Sigmoid colon (tissue), 7 donors: ENCODE data around the gene ATP2C1. TPM values are rescaled to one million over a fixed set of nuclear protein-coding genes. Genes with fewer than 3 reads are reported as not detected.

ENCODE experiments used
- DNase-seq: peaks from one replicate; pipeline ENCODE4 v3.0.0-alpha.2; 2019
- H3K27ac ChIP-seq, 4 donors: fragments of 200-600 bp; sonication (generic); one replicate each; pipeline ENCODE4 v1.5.1; 2016 to 2019; ENCODE audit warnings: mild to moderate bottlenecking in 1 of 4
- H3K27me3 ChIP-seq, 3 donors: fragments of 200-600 bp; sonication (generic); one replicate each; pipeline ENCODE4 v1.5.1; 2019; ENCODE audit warnings: mild to moderate bottlenecking in 1 of 3
- H3K36me3 ChIP-seq, 4 donors: fragments of 200-600 bp; sonication (generic); one replicate each; pipeline ENCODE4 v1.5.1; 2016 to 2019
- H3K4me1 ChIP-seq, 4 donors: fragments of 200-600 bp; sonication (generic); one replicate each; pipeline ENCODE4 v1.5.1; 2017 to 2019
- H3K4me3 ChIP-seq, 4 donors: fragments of 200-600 bp; sonication (generic); one replicate each; pipeline ENCODE4 v1.5.1; 2017 to 2019; ENCODE audit warnings: mild to moderate bottlenecking in 2 of 4, moderate library complexity in 1 of 4
- H3K9me3 ChIP-seq, 4 donors: fragments of 200-600 bp in 3 of 4; sonication (generic) in 3 of 4; one replicate each; pipeline versions ENCODE4 v1.5.1 to v1.6.1; 2013 to 2019
- CTCF ChIP-seq, 4 experiments: fragments of 450-650 bp in 3 of 4; fragments of 200-600 bp in 1 of 4; IDR thresholded peaks; one replicate each; pipeline ENCODE4 v1.5.1; 2016 to 2019; ENCODE audit warnings: antibody characterized with exemption in 4 of 4, mild to moderate bottlenecking in 3 of 4, moderate library complexity in 2 of 4
- EP300 ChIP-seq, 4 donors: sonication (generic); formaldehyde crosslinking; IDR thresholded peaks; one replicate each; pipeline ENCODE4 v1.6.1; 2017; ENCODE audit warnings: antibody characterized with exemption in 4 of 4
- POLR2A ChIP-seq, 2 donors: fragments of 450-650 bp; IDR thresholded peaks; one replicate each; pipeline ENCODE4 v1.6.1; 2016; ENCODE audit warnings: antibody characterized with exemption in 2 of 2, mild to moderate bottlenecking in 2 of 2, moderate library complexity in 2 of 2
- POLR2AphosphoS5 ChIP-seq, 4 donors: sonication (generic); formaldehyde crosslinking; IDR thresholded peaks; one replicate each; pipeline ENCODE4 v1.6.1; 2017; ENCODE audit warnings: antibody characterized with exemption in 4 of 4
- WGBS, 2 donors: extraction: QIAGEN DNeasy Blood & Tissue Kit; methylation state at CpG; one replicate each; pipeline ENCODE4 v1.1.7; 2013; 5-methylcytosine and 5-hydroxymethylcytosine counted together
- intact Hi-C: fragments of 100-400 bp; cut with DNase I; formaldehyde crosslinking; loops from one replicate; pipeline ENCODE4 v1.15.1; 2023
- polyA plus RNA-seq, 3 donors: library from polyadenylated mRNA; stranded (reverse); fragments of 200-250 nt; gene quantifications; one replicate each; pipeline ENCODE4 v1.2.3, GENCODE V29; 2013
- total RNA-seq, 4 donors: library from RNA; depleted of rRNA; stranded (reverse); fragments of >200 nt; gene quantifications; one replicate each; pipeline ENCODE4 v1.1.0, GENCODE V29; 2016
- donor health status: healthy with polysubstance abuse.
- donor health status: Bipolar disorder and iron deficiency.
- donor health status: healthy.

Gene ATP2C1
- total and polyA plus RNA-seq, 7 donors, result 13.8 to 46.7 (median 38.0) TPM

- peaks cover 0 to 30% (median 26%) of the 10 kb centered on the region in 4 donors for H3K4me1 ChIP-seq
- intact Hi-C loops, result no loop called here
- TF ChIP-seq CTCF (IDR thresholded peaks at IDR 0.05), result no peak
- TF ChIP-seq POLR2A (IDR thresholded peaks at IDR 0.05), result no peak
- no peak for TF ChIP-seq EP300 (IDR thresholded peaks at IDR 0.05)
- H3K36me3 ChIP-seq, result no peaks in the 10 kb centered on the region
- no peak for DNase-seq
- H3K9me3 ChIP-seq, result no peaks in the 10 kb centered on the region
- WGBS, 2 donors, result 76 to 83% methylated on average over 6 of the region's 6 CpGs
- H3K27me3 ChIP-seq, result no peaks in the 10 kb centered on the region
- H3K4me3 ChIP-seq, result no peak overlapping the region
- no peak overlapping the region for H3K27ac ChIP-seq
Observed at GRCh38 chr3:130901463-130902204, 7.8 kb downstream of the ATP2C1 start.

DNA sequence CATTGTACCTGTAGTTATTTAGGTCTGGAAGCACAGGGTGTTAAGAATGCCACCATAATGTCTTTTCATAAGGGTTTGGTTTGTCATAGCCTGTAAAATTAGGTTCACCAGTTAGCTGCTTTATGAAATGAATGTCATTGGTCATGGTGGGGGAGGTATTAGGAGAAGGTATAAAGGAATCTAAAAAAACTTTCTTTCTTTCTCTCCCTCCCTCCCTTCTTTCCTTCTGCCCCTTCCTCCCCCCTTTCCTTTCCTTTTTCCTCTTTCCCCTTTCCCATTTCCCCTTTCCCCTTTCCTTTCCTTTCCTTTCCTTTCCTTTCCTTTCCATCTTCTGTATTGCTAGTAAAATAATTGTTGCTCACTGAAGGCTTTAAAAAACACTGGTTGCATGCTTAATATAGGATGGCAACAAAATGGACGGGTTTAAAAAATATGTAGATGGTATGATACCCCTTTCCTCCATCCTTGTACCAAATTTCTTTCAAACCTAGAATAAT lies 9.6 kb downstream of the ATP2C1 start:
- TF ChIP-seq CTCF (IDR thresholded peaks at IDR 0.05) (no peak), EP300 (IDR thresholded peaks at IDR 0.05) (no peak), POLR2A (IDR thresholded peaks at IDR 0.05) (no peak), POLR2AphosphoS5 (IDR thresholded peaks at IDR 0.05) (no peak)
- no peak for DNase-seq
- intact Hi-C loops, result no loop called here
- Histone ChIP-seq H3K27me3 (no peaks in the 10 kb centered on the region), H3K4me1 (peaks cover 0 to 30% (median 22%) of the 10 kb centered on the region in 4 donors), H3K9me3 (no peaks in the 10 kb centered on the region), H3K36me3 (no peaks in the 10 kb centered on the region), H3K4me3 (no peak overlapping the region), H3K27ac (no peak overlapping the region)
- WGBS, 2 donors, result 93 to 100% methylated on average over 1 of the region's 1 CpG

DNA sequence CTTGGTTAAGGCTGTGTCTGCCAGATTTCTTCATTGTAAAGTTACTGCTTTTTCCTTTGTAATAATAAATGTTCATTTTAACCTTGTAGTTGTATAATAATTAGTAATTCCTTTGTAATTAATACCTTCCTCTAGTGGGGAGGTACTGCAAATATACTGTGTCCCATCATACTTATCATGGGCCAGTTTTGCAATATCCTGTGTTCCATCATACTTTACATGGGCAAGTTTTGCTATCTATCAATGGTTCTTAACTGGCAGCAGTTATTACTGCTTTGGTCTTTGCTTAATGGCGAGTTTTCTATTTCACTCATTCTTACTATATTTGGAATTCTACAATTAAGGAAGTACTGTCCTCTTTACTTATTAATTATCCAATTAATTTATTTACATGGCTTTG lies 10.6 kb downstream of the ATP2C1 start:
- WGBS, 2 donors, result 91% methylated on average over 1 of the region's 1 CpG
- TF ChIP-seq POLR2A (IDR thresholded peaks at IDR 0.05), result no peak
- intact Hi-C loops, result no loop called here
- Histone ChIP-seq H3K27ac (no peak overlapping the region), H3K4me1 (peaks cover 0 to 30% (median 22%) of the 10 kb centered on the region in 4 donors), H3K9me3 (no peaks in the 10 kb centered on the region), H3K4me3 (no peak overlapping the region), H3K27me3 (no peaks in the 10 kb centered on the region), H3K36me3 (no peaks in the 10 kb centered on the region)
- no peak for DNase-seq

GRCh38 chr3:130905551-130905950 lies 11.7 kb downstream of the ATP2C1 start:
- DNase-seq, result no peak
- H3K4me1 ChIP-seq, result peaks cover 0 to 28% (median 21%) of the 10 kb centered on the region in 4 donors
- H3K36me3 ChIP-seq, result no peaks in the 10 kb centered on the region
- TF ChIP-seq POLR2A (IDR thresholded peaks at IDR 0.05), result no peak
- no peak overlapping the region for H3K4me3 ChIP-seq
- intact Hi-C loops, result no loop called here
- no peak overlapping the region for H3K27ac ChIP-seq
- H3K27me3 ChIP-seq, result no peaks in the 10 kb centered on the region
- 6 to 37% methylated on average over 1 of the region's 1 CpG for WGBS, 2 donors
- H3K9me3 ChIP-seq, result no peaks in the 10 kb centered on the region

DNA sequence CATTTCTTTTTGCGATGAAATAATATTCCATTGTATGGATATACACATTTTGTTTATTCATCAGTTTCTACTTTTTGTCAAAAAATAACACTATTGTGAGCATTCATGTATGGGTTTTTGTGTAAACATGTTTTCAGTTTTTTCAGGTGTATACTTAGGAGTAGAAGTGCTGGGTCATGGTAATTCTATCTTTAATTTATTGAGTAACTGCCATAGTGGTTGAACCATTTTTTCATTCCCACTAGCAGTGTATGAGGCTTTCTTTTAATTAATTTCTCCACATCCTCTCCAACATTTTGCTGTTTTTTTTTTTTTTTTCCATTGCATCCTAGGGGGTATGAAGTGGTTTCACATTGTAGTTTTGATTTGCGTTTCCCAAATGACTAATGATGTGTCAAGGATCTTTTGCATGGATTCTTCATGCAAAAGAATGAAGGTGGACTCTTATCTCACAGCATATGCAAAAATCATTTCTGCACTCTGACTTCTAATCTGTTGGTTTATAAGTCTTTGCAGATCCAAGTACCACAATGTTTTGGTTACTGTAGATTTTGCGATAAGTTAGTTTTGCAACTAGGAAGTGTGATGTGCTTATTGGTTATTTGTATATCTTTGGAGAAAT lies 12.6 kb downstream of the ATP2C1 start:
- Histone ChIP-seq H3K27ac (no peak overlapping the region), H3K4me3 (no peak overlapping the region), H3K27me3 (no peaks in the 10 kb centered on the region), H3K9me3 (no peaks in the 10 kb centered on the region), H3K36me3 (no peaks in the 10 kb centered on the region), H3K4me1 (peaks cover 0 to 21% (median 16%) of the 10 kb centered on the region in 4 donors)
- TF ChIP-seq EP300 (IDR thresholded peaks at IDR 0.05), result no peak
- no peak for TF ChIP-seq POLR2A (IDR thresholded peaks at IDR 0.05)
- TF ChIP-seq POLR2AphosphoS5 (IDR thresholded peaks at IDR 0.05), result no peak
- no peak for TF ChIP-seq CTCF (IDR thresholded peaks at IDR 0.05)
- intact Hi-C loops, result no loop called here
- DNase-seq, result no peak
- 94% methylated on average over 3 of the region's 3 CpGs for WGBS, 2 donors
